Loucy (cell line): ENCODE measurements around the gene KLHL35.

ENCODE experiments used
- H2AFZ ChIP-seq: fragments of 200-600 bp; sonication (generic); 2 replicates; pipeline ENCODE4 v1.6.0; 2016; ENCODE audit warnings: antibody characterized with exemption, mild to moderate bottlenecking, low read length, moderate library complexity
- H3F3A ChIP-seq: fragments of 200-600 bp; 2 replicates; pipeline ENCODE4 v1.6.0; 2016; ENCODE audit warnings: antibody characterized with exemption, low read depth, mild to moderate bottlenecking
- H3K27me3 ChIP-seq: fragments of 200-600 bp; sonication (generic); 2 replicates; pipeline ENCODE4 v1.6.1; 2014; ENCODE audit warnings: low read length, mild to moderate bottlenecking; ENCODE audit not compliant: insufficient read depth, poor library complexity, severe bottlenecking
- H3K36me3 ChIP-seq: fragments of 200-600 bp; sonication (generic); 2 replicates; pipeline ENCODE4 v1.6.1; 2016; ENCODE audit warnings: low read length; ENCODE audit not compliant: insufficient read depth
- H3K4me1 ChIP-seq: fragments of 200-600 bp; sonication (generic); 2 replicates; pipeline ENCODE4 v1.5.1; 2014; ENCODE audit warnings: low read length, mild to moderate bottlenecking; ENCODE audit not compliant: insufficient read depth, poor library complexity, severe bottlenecking
- H3K4me2 ChIP-seq: fragments of 200-600 bp; sonication (generic); 2 replicates; pipeline ENCODE4 v1.6.0; 2014; ENCODE audit warnings: antibody characterized with exemption, low read length, low read depth, mild to moderate bottlenecking; ENCODE audit not compliant: poor library complexity, severe bottlenecking
- H3K4me3 ChIP-seq: fragments of 200-600 bp; sonication (generic); 2 replicates; pipeline ENCODE4 v1.5.1; 2014; ENCODE audit warnings: low read length, mild to moderate bottlenecking, mixed read lengths; ENCODE audit not compliant: poor library complexity, severe bottlenecking
- H3K79me2 ChIP-seq: fragments of 200-600 bp; sonication (generic); 2 replicates; pipeline ENCODE4 v1.6.1; 2014; ENCODE audit warnings: low read length; ENCODE audit not compliant: insufficient read depth
- H3K9ac ChIP-seq: fragments of 200-600 bp; sonication (generic); 2 replicates; pipeline ENCODE4 v1.6.0; 2014; ENCODE audit warnings: mild to moderate bottlenecking, low read depth, low read length, moderate library complexity; ENCODE audit not compliant: poor library complexity, severe bottlenecking
- H3K9me2 ChIP-seq: fragments of 200-600 bp; sonication (generic); replicated peaks from 2 replicates; pipeline ENCODE4 v1.6.1; 2016; ENCODE audit warnings: low read depth, low read length, mixed read lengths
- H3K9me3 ChIP-seq: fragments of 200-600 bp; sonication (generic); 2 replicates; pipeline ENCODE4 v1.6.1; 2014; ENCODE audit warnings: mild to moderate bottlenecking, antibody characterized with exemption, low read length, low read depth; ENCODE audit not compliant: insufficient read depth
- H4K20me1 ChIP-seq: fragments of 200-600 bp; sonication (generic); 2 replicates; pipeline ENCODE4 v1.6.0; 2014; ENCODE audit warnings: antibody characterized with exemption, low read length, mild to moderate bottlenecking; ENCODE audit not compliant: insufficient read depth, poor library complexity, severe bottlenecking
- EZH2phosphoT487 ChIP-seq: fragments of 200-600 bp; IDR thresholded peaks from 2 replicates; pipeline ENCODE4 v1.6.1; 2018; ENCODE audit warnings: antibody characterized with exemption, mild to moderate bottlenecking, moderate library complexity, borderline replicate concordance
- TF ChIP-seq, protein P1 (sequence below): fragments of 200-600 bp; sonication (generic); conservative IDR thresholded peaks from 2 replicates; pipeline ENCODE4 v1.5.1; 2014; ENCODE audit warnings: mild to moderate bottlenecking, antibody characterized with exemption, low read length

The KLHL35 gene

DNA sequence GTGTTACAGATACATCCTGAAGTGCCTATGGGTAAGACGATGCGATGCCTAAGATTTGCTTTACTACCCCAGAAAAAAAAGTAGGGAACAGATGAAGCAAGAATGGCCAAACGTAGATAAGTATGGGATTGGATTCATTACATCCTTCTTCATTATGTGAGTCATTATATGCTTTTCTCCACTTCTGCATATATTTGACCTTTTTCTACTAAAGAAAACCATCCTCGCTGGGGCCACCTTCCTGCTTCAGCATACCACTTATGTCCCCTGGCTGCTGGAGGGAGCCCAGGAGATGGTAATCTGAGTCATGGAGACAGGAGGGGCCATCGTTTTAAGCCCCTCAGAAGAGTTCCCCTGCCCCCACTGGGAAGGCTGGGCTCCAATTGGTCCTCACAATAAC is 14.4 kb upstream of the KLHL35 start:
- no peaks in the 10 kb centered on the region for H3K36me3 ChIP-seq
- TF ChIP-seq, protein P1, sequence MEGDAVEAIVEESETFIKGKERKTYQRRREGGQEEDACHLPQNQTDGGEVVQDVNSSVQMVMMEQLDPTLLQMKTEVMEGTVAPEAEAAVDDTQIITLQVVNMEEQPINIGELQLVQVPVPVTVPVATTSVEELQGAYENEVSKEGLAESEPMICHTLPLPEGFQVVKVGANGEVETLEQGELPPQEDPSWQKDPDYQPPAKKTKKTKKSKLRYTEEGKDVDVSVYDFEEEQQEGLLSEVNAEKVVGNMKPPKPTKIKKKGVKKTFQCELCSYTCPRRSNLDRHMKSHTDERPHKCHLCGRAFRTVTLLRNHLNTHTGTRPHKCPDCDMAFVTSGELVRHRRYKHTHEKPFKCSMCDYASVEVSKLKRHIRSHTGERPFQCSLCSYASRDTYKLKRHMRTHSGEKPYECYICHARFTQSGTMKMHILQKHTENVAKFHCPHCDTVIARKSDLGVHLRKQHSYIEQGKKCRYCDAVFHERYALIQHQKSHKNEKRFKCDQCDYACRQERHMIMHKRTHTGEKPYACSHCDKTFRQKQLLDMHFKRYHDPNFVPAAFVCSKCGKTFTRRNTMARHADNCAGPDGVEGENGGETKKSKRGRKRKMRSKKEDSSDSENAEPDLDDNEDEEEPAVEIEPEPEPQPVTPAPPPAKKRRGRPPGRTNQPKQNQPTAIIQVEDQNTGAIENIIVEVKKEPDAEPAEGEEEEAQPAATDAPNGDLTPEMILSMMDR, result no peak
- no peak for TF ChIP-seq EZH2phosphoT487
- H3K9me3 ChIP-seq, result no peaks in the 10 kb centered on the region
- no peak overlapping the region for H3K4me3 ChIP-seq
- no peaks in the 10 kb centered on the region for H3F3A ChIP-seq
- no peaks in the 10 kb centered on the region for H4K20me1 ChIP-seq
- no peak overlapping the region for H3K4me2 ChIP-seq
- no peaks in the 10 kb centered on the region for H3K27me3 ChIP-seq
- no peaks in the 10 kb centered on the region for H3K9me2 ChIP-seq
- H2AFZ ChIP-seq, result no peak overlapping the region
- no peak overlapping the region for H3K9ac ChIP-seq
- no peaks in the 10 kb centered on the region for H3K79me2 ChIP-seq
- no peaks in the 10 kb centered on the region for H3K4me1 ChIP-seq

DNA sequence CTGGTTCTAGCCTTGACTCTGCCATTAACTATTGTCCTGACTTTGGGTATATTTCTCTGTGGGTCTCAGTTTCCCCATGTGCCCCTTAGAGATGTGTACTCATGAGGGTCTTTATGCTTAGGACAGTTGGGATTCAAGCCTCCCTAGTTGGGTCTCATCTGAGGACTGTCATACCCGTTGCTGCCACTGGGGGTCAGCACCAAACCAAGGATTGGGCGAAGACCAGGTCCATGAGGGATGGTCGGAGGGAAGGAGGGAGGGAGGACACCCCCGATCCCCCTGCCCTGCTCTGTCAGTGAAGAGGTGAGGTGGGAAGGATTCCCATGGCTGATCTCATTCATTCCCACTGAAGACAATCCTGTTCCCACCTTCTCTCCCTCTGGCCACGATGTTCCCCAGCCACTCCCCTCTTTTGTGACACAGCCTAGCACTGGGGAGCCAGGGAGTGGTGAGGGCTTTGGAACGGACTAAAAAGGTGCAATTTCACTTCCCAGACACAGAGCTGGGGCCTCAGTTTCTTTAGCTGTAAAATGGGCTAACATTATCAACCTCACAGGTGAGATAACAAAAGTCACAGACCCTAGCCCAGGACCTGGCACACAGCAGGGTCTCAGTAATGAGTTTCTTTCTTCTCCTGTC is 12.4 kb upstream of the KLHL35 start:
- no peaks in the 10 kb centered on the region for H3K9me2 ChIP-seq
- H3F3A ChIP-seq, result no peaks in the 10 kb centered on the region
- no peaks in the 10 kb centered on the region for H3K79me2 ChIP-seq
- H4K20me1 ChIP-seq, result no peaks in the 10 kb centered on the region
- H3K4me3 ChIP-seq, result no peak overlapping the region
- TF ChIP-seq, protein P1, result peak; percentile 98
- no peak for TF ChIP-seq EZH2phosphoT487
- no peak overlapping the region for H3K4me2 ChIP-seq
- H3K27me3 ChIP-seq, result no peaks in the 10 kb centered on the region
- no peak overlapping the region for H3K9ac ChIP-seq
- H3K4me1 ChIP-seq, result no peaks in the 10 kb centered on the region
- H2AFZ ChIP-seq, result no peak overlapping the region
- H3K36me3 ChIP-seq, result no peaks in the 10 kb centered on the region
- H3K9me3 ChIP-seq, result no peaks in the 10 kb centered on the region

DNA sequence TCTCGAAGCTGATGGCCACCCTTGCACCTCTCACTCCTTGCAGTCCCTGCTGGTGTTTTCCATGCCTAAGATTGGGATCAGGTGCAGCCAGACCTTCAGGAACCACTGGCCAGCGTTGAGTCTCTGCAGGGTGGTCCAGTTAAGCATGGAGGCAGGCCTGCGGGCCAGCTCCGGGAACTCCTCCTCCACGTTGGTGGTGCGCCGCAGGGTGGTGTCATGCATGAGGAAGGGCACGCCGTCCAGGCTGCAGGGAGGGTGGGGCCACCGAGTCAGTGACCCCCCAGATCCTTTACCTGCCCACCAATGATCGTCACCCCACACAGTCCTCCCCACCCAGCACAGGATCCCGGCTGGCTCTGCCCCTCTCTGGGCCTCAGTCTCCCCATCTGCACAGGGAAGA is 10.0 kb upstream of the KLHL35 start:
- H3K4me2 ChIP-seq, result no peak overlapping the region
- no peak overlapping the region for H3K9ac ChIP-seq
- no peaks in the 10 kb centered on the region for H3K9me3 ChIP-seq
- no peaks in the 10 kb centered on the region for H3K4me1 ChIP-seq
- TF ChIP-seq, protein P1, result no peak
- TF ChIP-seq EZH2phosphoT487, result no peak
- no peaks in the 10 kb centered on the region for H4K20me1 ChIP-seq
- no peaks in the 10 kb centered on the region for H3K27me3 ChIP-seq
- H3K79me2 ChIP-seq, result no peaks in the 10 kb centered on the region
- no peaks in the 10 kb centered on the region for H3K9me2 ChIP-seq
- H3K4me3 ChIP-seq, result no peak overlapping the region
- H2AFZ ChIP-seq, result no peak overlapping the region
- H3F3A ChIP-seq, result no peaks in the 10 kb centered on the region
- no peaks in the 10 kb centered on the region for H3K36me3 ChIP-seq
